Caki2 (cell line): ENCODE measurements around the gene SMYD3. TPM values are rescaled to one million over a fixed set of nuclear protein-coding genes. Genes with fewer than 3 reads are reported as not detected.
A peak's percentile ranks its signal among the peaks of the same experiment; 100 is the strongest.
"Not testable (repeated sequence)": the region's sequence is repeated elsewhere in the genome, so short reads cannot be mapped to it uniquely, and the experiment has no call there.

Source experiments
- DNase-seq: peaks from one replicate; pipeline ENCODE4 v3.0.0-alpha.2; 2015; ENCODE audit warnings: low read depth
- in situ Hi-C: cut with HindIII; loops from 2 replicates; pipeline ENCODE4 v1.10.0; 2016; ENCODE audit warnings: low sequenced_read_pairs, low pct_unique_long_range_greater_than_20kb, mixed read lengths
- total RNA-seq: library from RNA; depleted of rRNA; stranded (reverse); fragments of >200 nt; shearing (Covaris generic); gene quantifications from 2 replicates; pipeline ENCODE4 v1.2.3, GENCODE V29; 2014; ENCODE audit warnings: low replicate concordance

SMYD3 gene
- total RNA-seq, 1 experiment from 2014 or later: 47.7 TPM

DNA sequence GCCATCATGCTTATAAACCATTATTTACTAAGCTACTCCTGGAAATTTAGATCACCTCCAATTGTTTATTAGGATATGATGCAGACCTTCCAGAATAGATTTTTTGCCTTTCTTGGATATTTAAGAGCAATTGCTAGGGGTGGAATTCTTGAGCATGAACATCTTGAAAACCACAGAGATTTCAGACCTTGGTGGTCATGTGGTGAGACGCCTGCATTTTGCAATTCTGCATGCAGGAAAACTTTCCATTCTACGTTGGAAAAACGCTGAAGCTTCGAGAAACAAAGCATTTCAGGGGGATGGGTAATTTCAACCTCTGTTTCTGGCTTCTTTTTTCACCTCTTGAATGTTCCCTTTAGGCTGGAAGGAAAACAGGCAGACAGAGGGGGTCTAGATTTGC, 756.0 kb downstream of the SMYD3 start:
- no peak for DNase-seq
- in situ Hi-C loops: no loop called here

- in situ Hi-C loops: no loop called here
- DNase-seq: no peak
These were observed 756.8 kb downstream of the SMYD3 start for GRCh38 chr1:245750261-245750660.

GRCh38 chr1:245749053-245749452, 758.0 kb downstream of the SMYD3 start:
- in situ Hi-C loops: no loop called here
- no peak for DNase-seq

- DNase-seq: no peak
- in situ Hi-C loops: no loop called here
These were observed 758.4 kb downstream of the SMYD3 start for GRCh38 chr1:245748646-245749045.

GRCh38 chr1:245748240-245748639, 758.8 kb downstream of the SMYD3 start:
- in situ Hi-C loops: no loop called here
- peak; percentile 38 for DNase-seq

DNA sequence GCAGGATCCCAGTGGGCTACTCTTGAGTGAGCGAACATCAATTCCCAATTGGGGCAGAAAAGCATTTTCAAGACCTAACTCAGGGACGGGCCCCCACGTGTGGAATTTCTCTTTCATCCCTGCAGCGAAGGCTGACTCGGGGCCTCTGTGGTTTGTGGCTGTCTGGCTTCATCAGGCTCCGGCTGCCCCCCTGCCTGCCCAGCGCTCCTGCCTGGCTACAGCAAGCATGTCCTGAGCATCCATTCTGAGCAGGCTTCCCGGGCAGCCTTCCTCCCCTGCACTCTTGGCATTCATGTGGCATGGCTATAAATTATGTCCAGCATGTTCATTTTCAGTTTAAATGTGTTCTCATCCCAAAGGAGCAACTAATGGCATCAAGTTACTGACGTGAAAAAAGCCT, 764.2 kb downstream of the SMYD3 start:
- in situ Hi-C loops: no loop called here

DNA sequence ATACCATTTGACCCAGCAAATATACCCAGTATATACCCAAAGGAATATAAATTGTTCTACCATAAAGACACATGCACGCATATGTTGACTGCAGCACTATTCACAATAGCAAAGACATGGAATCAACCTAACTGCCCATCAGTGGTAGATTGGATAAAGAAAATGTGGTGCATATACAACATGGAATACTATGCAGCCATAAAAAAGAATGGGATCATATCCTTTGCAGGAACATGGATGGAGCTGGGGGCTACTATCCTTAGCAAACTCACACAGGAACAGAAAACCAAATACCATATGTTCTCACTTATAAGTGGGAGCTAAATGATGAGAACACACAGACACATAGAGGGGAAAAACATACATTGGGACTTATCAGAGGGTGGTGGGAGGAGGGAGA, 766.7 kb downstream of the SMYD3 start:
- DNase-seq, in situ Hi-C loops: not testable (repeated sequence)

More for the DNA sequence above, 764.2 kb downstream of the SMYD3 start:
- no peak for DNase-seq

DNA sequence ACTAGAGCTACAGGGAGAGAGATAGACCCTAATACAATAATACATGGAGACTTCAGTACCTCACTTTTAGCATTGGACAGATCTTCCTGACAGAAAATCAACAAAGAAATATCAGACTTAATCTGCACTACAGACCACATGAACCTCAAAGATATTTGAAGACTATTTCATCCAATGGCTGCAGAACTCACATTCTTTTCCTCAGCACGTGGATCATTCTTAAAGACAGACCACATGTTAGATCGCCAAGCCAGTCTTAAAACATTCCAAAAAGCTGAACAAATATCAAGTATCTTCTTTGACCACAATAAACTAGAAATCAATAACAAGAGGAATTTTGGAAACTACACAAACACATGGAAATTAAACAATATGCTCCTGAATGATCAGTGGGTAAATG, 776.3 kb downstream of the SMYD3 start:
- in situ Hi-C loops: no loop called here
- DNase-seq: no peak

- DNase-seq, in situ Hi-C loops: not testable (repeated sequence)
These were observed 779.0 kb downstream of the SMYD3 start for GRCh38 chr1:245728035-245728434.

- no peak for DNase-seq
- in situ Hi-C loops: no loop called here
These were observed 785.6 kb downstream of the SMYD3 start for GRCh38 chr1:245721488-245721887.

- no peak for DNase-seq
- in situ Hi-C loops: no loop called here
These were observed 788.1 kb downstream of the SMYD3 start for GRCh38 chr1:245718951-245719350.

- in situ Hi-C loops: no loop called here
These were observed 789.0 kb downstream of the SMYD3 start for GRCh38 chr1:245718123-245718522.

DNA sequence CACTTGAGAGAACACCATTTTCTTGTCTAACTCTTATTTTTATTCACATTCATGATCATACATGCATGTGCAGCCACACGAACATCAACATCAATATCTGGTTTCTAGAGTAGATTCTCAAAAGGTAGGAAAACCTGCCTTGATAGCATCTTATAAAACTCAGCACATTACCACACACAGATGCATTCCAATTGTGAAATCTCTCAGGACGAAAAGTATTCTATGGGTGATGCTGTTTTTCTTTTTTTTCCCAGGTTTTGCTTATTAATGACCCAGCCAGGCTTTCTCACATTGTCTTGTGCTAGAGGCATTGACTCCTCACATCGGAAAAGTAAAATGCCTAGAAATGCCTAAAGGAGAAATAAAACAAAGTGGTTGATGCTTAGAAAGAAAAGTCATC, 789.5 kb downstream of the SMYD3 start:
- in situ Hi-C loops: no loop called here
- DNase-seq: no peak

More at GRCh38 chr1:245718123-245718522, 789.0 kb downstream of the SMYD3 start:
- DNase-seq: no peak

GRCh38 chr1:245716561-245716960, 790.5 kb downstream of the SMYD3 start:
- DNase-seq: no peak

GRCh38 chr1:245715970-245716369, 791.1 kb downstream of the SMYD3 start:
- in situ Hi-C loops: no loop called here
- peak; percentile 38 for DNase-seq

More at GRCh38 chr1:245716561-245716960, 790.5 kb downstream of the SMYD3 start:
- in situ Hi-C loops: no loop called here

GRCh38 chr1:245715291-245715701, 791.8 kb downstream of the SMYD3 start:
- peak; percentile 33 for DNase-seq
- in situ Hi-C loops: no loop called here

GRCh38 chr1:245714027-245714426, 793.1 kb downstream of the SMYD3 start:
- DNase-seq, in situ Hi-C loops: not testable (repeated sequence)

DNA sequence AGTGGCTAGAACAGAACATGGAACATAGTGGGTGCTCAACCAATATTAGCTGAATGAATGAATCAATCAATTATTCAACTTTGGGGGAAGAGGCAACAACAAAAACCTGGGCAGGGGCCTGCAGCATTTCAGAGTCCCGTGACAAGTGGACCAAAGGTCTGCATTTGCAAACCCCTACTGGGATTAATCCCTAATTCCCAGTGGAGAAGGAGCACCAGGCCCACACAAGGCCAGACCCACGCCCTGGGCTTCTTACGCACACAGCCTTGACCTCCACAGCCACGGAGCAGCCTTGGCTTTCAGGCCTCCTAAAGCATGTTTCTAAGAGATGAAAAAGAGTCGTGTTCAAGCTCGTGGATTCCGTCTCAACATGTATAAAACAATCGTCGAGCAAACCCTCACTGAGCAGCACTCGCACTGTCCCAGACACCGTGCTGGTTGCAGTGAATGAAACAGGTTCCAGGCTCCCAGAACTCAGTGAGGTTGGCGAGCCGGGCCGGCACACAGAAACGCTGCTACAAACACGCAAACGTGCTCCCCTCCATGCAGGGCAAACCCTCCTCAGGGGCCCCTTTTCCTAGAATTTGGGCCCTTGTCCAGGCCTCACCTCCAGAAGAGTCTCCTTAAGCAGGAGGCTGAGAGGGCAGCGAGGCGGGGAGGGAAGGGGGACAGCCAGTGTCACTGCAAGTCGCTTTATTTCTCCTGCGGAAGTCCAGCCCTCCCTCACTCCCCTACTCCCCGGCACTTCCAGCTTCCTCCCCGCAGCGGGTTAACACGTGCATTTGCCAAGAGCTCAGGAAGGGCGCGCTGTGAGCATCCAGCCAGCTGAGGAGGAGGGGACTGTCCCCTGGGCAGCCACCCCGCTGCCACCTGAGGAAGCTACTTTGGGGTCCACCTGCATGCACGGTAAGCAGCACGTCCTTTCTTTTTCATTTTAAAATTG, 795.8 kb downstream of the SMYD3 start:
- no peak for DNase-seq
- in situ Hi-C loops: no loop called here

DNA sequence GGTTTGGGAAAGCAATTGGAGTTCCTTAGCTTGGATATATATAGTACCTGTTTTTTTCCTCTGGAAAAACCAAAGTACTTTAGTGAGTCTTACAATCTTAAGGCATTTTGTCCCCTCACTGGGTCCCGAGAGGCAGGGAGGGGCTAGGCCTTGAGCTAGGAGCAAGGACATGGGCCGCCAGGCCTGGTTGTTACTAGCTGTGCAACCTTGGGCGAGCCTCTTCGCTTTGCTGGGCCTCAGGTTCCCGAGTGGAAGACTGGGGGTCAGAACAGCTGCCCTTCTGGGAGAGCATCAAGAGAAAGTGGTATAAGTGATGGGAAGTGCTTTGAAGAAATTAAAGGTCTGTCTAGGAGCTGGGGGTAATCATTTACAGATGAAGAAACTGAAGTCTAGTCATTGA, 799.1 kb downstream of the SMYD3 start:
- in situ Hi-C loops: no loop called here
- DNase-seq: no peak

- peak; percentile 10 for DNase-seq
- in situ Hi-C loops: no loop called here
These were observed 802.3 kb downstream of the SMYD3 start for GRCh38 chr1:245704765-245705164.
